COR-L47 (cell line): Measurements from ENCODE around the gene FAM110A.
"Not testable (repeated sequence)": the region's sequence is repeated elsewhere in the genome, so short reads cannot be mapped to it uniquely, and the experiment has no call there.

Experiments
- DNase-seq: peaks from one replicate; lab custom pipeline; 2025; lab: John Stamatoyannopoulos, UW

The FAM110A gene

DNA sequence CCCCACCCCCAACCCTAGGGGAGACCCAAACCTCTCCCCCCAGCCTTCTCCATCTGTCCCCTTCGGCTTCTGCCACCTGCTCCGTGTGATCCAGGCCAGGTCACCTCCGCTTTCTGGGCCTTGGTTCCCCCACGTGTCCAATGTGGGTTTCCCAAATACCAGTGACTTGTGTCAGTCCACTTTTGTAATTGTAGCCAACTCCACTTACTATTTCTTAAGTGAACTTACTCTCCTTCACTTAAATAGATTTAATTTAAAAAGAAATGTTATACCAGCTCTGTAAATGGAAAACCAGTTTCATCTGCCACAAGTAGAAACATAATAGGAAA is 10.0 kb upstream of the FAM110A start:
- no peak for DNase-seq

DNA sequence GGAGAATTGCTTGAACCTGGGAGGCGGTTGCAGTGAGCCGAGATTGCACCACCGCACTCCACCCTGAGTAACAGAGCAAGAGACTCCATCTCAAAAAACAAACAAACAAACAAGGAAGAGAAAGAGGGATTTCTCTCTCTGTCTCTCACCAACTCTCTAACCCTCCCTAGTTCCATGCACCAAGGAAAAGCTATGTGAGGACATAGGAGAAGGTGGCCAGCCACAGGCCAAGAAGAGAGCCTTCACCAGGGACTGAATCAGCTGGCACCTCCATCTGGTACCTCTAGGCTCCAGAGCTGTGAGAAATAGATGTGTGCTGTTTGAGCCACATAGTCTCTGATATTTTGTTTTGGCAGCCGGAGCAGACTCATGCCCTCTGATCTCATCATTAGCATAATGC is 9.0 kb upstream of the FAM110A start:
- DNase-seq: no peak

DNA sequence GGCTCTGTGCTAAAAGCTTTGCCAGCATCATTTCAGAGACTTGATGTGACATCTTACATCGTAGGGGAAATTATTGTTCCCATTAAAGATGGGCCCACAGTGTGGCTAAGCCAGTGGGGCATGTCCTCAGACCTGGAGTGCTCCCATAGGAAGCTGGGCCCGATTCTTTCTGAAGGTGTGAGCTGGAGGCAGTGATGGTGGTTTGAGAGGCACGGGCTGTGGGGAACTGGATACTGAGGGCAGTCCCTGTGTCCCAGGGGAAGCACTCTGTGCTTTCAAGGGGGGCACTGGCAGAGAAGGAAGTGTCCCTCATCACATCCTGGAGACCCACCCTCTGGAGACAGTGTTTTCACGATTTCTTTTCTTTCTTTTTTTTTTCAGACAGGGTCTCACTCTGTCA is 8.6 kb upstream of the FAM110A start:
- DNase-seq: no peak

GRCh38 chr20:825710-826421 is 7.6 kb upstream of the FAM110A start:
- no peak for DNase-seq

GRCh38 chr20:826695-827323 is 6.7 kb upstream of the FAM110A start:
- no peak for DNase-seq

DNA sequence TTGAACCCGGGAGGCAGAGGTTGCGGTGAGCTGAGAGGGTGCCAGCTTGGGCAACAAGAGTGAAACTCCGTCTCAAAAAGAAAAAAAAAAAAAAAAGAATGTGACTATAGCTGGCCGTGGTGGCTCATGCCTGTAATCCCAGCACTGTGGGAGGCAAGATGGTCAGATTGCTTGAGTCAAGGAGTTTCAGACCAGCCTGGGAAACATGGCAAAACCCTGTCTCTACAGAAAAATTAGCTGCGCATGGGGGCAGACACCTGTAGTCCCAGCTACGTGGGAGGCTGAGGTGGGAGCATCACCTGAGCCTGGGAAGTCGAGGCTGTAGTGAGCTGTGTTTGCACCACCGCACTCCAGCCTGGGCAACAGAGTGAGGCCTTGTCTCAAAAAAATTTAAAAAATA is 5.5 kb upstream of the FAM110A start:
- DNase-seq: not testable (repeated sequence)

- DNase-seq: no peak
Observed at GRCh38 chr20:828987-829386, 4.5 kb upstream of the FAM110A start.

DNA sequence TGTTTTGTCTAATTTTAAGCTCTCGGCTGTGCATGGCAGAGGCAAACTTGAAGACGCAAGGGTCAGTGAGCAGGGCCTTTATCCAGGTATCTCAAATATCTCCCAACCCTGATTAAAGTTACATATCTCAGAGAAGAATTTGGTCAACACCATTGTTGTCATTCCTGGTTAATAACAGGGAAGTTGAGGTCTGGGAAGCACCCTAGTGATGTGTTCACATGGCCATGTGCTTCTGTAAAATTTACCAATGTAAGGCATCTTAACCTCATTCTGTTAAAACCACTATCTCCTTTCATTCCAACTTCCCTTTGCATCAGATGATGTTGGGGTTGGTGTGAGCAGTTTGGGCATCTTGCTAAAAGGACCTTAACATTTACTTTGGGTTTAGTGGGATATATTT is 4.0 kb upstream of the FAM110A start:
- DNase-seq: no peak

GRCh38 chr20:830011-830521 is 3.4 kb upstream of the FAM110A start:
- DNase-seq: no peak

GRCh38 chr20:831251-831650 is 2.3 kb upstream of the FAM110A start:
- DNase-seq: no peak

GRCh38 chr20:831956-832355 is 1.6 kb upstream of the FAM110A start:
- DNase-seq: no peak

- no peak for DNase-seq
Observed at GRCh38 chr20:833121-833449, 430 bp upstream of the FAM110A start.

DNA sequence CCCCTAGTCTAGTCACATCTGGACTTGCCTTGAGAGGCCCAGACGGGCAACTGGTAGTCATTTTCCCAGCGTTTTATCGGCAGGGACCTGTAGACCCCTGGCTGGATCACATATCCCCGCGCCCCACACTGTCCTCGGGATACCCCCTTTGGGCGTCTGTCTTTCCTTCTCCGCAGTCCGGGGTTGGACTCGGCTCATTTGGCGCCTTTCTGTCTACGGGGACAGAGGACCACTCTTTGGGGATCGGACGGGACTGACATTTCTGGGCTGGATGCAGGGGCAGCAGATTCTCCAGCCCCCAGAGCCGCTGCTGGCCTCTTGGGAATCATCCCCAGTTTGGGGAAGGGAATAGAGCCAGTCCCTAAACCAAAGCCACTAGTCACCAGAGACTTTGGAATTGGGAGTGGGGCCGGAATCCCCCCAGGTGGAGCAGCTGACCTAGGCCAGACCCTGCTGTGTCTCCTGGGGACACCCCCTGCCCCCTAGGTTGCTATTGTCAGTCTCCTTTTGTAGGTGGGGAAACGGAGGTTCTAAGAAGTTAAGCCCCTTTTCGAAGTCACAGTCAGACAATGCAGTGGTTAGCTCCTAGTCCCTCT is 734 bp downstream of the FAM110A start:
- no peak for DNase-seq

DNA sequence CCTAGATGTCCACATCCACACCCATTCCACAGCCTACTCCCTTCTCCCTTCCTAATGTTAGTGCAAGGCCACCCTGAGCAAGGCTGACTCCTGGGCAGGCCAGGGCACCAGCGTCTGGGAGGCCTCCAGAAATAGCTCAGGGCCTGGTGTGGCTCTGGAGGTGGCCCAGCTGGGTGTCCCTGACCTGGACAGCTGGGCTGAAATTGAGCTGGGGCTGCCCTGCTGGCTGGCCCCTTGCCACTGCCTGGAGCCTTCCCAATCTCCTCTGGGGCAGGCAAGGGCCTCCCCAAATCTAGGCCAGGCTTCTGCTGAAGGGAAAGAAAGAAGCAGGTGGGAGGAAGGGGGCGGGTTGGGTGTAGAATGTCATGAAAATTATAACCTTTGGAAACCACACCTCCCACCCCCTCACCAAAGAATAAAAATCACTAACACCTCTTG is 2.1 kb downstream of the FAM110A start:
- DNase-seq: no peak

DNA sequence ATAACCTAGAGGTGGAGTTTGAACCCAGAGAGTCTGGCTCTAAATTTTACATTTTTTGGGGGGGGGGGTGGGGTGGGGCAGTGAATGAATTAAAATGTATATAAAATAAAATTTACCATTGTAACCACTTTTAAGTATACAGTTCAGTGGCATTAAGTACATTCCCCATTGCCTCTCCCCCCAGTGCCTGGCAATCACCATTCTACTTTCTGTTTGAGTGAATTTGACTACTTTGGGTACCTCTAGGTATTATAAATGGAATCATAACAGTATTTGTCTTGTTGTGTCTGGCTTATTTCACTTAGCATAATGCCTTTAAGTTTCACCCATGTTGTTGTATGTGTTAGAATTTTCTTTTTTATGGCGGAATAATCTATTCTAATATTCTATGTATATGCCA is 2.7 kb downstream of the FAM110A start:
- DNase-seq: no peak

GRCh38 chr20:839015-839414 is 5.5 kb downstream of the FAM110A start:
- DNase-seq: no peak

- DNase-seq: no peak
Observed at GRCh38 chr20:839626-840025, 6.1 kb downstream of the FAM110A start.

- DNase-seq: no peak
Observed at GRCh38 chr20:840503-840857, 7.0 kb downstream of the FAM110A start.

GRCh38 chr20:840858-841567 is 7.5 kb downstream of the FAM110A start:
- no peak for DNase-seq

DNA sequence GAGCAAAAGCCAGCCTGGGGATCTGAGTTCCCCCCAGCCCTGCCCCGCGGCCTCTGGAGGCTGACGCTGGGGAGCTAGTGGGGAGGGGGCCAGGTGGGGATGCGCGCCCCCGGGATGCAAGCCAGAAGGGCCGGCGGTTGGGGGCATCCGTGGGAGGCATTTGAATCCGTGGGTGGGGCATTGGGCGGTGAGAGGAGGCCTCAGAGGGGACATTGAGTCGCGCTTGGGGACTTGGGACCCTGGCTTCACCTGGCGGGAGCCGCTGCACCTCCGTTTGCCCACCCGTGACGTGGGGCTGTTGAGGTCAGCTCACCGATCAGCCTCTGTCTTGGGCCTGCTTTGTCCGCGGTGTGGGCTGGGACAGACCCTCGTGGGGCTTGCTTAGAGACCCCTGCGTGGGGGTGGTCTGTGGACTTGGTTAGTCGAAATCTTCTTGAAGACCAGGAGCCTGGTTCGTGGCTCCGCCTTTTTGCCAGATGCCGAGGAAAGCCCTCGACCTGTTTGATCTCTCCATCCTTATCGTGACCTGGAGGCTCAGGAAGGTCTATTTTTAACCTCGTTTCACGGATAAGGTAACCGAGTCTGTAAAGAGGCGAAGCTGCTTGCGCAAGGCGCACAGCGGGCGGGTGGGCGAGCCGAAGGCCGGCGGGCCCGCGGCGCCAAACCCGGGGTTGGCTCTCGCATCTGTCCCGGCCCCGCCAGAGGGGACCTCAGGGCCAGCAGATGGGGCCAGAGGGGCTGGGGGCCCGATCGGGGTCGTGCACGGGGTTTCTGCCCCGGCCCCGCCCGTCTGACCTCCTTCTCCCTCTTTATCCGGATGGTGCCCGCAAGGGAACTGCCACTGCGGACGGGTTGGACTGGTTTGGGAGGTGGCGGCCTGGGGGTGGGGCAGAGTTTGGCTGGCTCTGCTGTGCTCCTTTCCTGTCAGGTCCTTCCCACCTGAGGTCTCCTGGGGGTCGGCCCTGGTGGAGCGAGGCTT is 8.3 kb downstream of the FAM110A start:
- no peak for DNase-seq

DNA sequence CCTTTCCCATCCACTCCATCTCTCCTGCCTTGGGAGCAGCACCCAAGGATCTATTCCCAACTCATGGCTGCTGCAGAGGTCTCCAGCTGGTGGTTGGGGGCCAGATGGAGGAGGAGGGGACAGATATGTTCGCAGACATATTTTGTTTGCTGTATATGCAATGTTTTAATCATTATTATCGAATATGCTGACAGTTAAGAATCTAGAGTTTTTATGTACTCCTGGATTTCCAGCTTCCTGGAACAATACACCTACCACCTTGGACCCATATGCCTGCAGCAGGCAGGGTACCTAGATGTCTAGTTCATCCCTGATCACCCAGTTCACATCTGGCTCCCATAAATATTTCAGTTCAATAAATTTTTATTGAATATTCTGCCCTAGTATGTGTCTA is 9.0 kb downstream of the FAM110A start:
- no peak for DNase-seq

DNA sequence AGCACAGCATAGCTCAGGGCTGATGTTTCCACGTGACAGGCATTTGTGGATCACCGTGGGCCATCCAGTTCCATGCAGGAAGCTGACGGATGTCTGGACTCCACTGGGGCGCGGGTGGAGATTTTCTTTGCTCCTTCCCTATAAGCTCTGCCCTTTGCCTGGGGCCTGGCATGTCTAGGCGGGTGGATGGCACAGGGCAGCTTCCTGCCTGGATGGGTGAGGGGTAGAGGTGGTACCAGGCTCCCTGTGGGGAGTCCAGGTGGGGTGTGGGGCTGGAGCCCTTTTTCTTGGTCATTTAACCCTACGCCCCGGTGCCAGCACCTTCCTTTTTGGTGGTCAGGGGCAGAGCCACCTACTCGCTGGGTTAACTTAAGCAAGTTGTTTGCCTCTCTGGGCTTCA is 10.4 kb downstream of the FAM110A start:
- no peak for DNase-seq
